HG03571 (cell line): ENCODE measurements around the gene DBI.
"Not testable (repeated sequence)": the region's sequence is repeated elsewhere in the genome, so short reads cannot be mapped to it uniquely, and the experiment has no call there.

ENCODE experiments used
- ATAC-seq: cut with Tn5 transposase; IDR thresholded peaks from one replicate; pipeline ENCODE4 v1.9.1; 2021; ENCODE audit not compliant: unreplicated experiment

The DBI gene

DNA sequence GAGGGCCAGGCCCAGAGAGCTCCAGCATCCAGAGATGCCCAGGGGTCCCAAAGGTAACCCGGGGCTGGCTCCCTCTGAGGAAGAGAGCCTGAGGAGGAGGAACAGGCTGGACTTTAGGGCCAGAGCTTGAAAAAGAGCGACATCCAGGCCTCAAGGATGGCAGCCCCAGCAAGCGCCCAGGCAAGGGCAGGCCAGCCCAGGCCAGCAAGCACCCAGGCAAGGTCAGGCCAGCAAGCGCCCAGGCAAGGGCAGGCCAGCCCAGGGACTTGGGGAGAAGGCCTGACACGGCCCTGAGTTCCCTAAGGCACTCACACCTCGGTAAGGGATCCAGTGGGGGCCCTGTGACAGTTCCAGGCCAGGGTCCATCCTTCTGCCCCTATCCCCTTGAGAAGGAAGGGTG, 30.4 kb downstream of the DBI start:
- no peak for ATAC-seq

DNA sequence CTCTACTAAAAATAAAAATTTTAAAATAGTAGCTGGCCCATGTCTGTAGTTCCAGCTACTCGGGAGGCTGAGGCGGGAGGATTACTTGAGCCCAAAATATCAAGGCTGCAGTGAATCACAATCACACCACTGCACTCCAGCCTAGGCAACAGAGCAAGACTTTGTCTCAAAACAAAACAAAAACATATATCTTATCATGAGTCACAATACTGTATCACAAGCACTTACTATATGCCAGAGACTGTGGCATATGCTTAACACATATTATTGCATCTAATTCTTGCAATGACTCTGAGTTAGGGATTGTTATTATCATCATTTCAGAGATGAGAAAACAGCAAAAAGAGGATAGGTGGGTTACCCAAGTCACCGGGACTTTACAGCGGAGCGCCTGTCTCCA, 35.3 kb downstream of the DBI start:
- ATAC-seq = no peak

DNA sequence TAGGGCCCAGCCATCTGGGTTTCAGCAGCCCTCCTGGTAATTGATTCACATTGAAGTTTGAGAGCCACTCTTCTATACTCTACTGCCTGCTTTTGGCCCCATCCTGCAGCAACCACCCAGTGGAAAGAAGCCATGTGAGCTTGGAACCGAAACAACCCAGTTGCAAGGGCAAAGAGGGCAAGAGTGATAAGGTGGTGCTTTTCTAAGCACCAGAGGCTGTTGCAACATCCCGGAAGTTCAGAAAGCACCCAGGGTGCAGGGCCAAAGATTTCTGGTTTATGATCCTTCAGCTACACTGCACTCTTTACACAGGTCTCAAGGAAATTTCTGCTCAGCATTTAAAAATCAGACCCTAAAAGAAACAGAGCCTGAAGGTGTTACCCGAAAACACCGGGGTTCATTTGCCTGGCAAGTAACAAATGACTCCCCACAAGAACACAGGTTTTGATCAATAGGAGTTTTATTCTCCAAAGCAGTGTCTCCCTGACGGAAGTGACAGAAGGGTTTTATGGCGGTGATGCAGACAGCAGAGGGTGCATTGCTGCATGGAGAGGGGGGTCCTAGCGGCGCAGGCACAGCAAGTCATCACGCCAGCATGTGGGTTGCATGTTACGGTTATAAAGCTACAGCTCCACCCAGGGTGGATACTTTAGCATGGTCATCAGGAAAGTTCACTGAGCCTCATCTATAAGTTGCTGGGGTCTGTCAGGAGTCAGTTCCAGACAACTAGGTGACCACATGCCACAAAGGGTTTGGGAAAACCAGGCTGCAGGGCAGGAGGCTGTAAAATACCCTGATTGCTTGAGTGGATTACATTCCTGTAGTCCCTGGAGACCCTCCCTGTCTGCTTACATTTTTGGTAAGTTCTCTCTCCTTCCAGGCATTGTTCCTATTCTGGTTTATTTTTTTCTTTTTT, 36.1 kb downstream of the DBI start:
- no peak for ATAC-seq

DNA sequence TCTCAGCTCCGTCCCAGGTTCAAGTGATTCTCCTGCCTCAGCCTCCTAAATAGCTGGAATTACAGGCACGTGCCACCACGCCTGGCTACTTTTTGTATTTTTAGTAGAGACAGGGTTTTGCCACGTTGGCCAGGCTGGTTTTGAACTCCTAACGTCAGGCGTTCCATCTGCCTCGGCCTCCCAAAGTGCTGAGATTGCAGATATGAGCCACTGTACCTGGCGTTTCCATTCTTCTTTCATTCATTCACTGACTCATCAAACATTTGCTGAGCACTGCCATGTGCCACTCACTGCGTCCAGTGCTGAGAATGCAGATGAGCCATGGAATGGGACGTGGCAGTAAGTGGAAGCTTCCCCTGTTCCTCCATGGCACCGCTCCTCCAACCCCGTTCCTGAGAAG, 36.8 kb downstream of the DBI start:
- not testable (repeated sequence) for ATAC-seq

DNA sequence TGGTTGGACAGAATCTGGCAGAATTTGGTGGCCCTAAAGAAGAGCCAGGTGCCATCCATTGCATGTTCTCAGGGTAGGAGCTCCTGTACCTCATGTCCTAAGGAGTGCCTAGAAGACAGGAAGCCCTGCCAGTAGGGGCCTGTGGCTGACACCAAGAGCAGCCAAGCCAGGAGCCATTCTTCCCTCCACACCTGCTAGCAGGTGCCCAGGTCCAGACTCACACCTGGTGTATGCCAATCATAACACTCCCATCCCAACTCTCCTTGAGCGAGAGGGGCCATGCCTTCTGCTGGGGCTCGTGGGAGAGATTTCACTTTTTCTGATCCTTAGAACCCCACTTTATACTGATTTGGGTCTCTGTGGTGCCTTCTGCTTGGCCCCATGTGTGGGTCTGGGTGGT, 38.4 kb downstream of the DBI start:
- ATAC-seq = no peak

DNA sequence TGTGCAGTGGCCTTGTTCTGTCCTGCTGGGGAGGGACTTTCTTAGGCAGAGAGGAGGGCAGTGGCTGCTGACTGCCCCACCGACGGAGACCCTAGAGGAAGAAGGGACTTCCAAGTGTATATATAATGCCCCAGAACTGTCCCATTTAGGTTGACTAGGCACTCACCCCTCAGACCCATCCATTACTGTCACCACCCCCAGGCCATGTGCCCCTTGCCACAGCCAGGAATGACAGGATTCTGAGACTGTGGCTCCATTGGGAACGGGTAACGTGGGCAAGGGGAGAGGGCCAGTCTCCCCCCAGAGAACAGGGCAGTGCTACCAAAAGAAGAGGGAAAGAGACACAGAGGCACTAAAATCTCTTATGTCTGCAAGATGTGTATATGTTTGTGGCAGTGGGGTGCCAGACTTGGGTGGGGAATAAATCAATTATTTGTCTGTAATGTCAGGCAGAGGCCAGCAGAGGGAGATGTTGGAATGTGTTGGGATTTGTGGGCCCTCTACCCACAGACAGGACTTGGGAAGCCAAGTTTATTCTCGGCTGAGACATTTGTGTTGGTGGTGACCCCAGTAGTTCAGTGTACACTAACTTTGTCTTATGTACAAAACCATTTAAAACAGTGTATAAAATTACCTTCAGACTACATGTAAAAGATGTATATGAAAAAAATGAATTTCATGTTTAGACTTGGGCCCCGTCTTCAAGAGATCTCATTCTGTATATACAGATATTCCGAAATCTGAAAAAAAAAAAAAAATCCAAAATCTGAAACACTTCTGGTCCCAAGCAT, 40.8 kb downstream of the DBI start:
- ATAC-seq = no peak

DNA sequence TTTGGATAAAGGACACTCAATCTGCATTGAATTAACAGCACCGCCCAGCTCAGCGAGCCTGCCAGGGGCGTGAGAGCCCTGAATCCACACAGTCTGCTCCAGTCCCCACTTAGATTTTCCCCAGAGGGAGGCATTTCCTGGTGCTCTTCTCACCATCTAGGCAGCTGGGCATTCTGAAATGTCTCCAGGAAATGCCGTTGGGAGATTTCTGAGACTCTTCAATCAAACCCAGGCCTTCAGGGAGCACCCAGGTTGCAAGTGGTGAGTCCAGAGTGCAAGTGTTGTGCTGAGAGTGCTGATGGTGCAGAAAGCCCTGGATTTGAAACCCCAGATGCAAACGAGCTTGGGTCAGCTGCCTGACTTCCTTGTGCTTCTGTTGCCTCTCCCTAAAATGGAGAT, 41.4 kb downstream of the DBI start:
- no peak for ATAC-seq

DNA sequence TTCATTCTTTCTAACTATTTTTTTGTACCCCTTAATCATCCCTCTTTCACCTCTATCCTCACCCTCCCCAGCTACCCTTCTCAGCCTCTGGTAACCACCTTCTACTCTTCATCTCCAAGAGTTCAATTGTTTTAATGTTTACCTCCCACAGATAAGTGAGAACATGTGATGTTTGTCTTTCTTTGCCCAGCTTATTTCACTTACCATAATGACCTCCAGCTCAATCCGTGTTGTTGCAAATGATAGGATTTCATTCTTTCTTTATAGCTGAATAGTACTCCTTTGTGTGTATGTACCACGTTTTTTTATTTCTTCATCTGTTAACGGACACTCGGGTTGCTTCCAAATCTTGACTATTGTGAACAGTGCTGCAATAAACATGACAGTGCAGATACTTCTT, 42.7 kb downstream of the DBI start:
- no peak for ATAC-seq

DNA sequence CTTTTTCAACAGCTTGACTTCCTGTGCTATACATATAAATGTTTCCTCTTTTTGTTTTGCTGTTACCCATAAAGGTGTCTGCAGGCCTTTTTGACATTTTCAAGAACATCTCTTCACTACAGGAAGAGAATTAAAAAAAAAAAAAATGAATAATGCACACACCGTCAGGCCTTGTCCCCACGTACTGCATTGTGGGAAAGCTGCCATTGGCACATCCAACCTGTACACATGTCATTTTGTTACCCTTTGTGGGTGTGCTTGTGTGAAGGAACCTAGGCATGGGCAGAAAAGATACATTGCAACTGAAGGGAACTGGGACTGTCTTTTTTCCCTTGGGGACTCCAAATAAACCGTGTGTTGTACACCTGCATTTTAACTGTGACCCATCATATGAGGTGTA, 48.1 kb downstream of the DBI start:
- no peak for ATAC-seq

DNA sequence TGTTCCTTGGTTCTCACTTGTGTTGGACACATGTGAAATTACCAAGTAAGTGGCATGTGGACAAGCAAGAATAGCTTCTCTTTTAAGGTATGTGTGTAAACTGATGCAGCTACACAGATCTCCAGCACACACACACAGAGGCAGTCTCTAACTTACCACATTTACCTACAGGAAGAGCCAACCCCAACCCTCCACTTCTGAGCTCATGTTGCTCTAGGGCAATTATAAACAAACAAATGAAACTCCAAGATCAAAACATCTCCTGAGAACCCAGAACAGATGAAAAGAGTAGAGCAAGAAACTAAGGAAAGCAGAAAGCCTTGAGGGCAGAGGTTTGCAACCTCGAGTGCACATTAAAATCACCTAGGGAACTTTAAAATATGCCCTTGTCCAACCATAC, 48.9 kb downstream of the DBI start:
- no peak for ATAC-seq

DNA sequence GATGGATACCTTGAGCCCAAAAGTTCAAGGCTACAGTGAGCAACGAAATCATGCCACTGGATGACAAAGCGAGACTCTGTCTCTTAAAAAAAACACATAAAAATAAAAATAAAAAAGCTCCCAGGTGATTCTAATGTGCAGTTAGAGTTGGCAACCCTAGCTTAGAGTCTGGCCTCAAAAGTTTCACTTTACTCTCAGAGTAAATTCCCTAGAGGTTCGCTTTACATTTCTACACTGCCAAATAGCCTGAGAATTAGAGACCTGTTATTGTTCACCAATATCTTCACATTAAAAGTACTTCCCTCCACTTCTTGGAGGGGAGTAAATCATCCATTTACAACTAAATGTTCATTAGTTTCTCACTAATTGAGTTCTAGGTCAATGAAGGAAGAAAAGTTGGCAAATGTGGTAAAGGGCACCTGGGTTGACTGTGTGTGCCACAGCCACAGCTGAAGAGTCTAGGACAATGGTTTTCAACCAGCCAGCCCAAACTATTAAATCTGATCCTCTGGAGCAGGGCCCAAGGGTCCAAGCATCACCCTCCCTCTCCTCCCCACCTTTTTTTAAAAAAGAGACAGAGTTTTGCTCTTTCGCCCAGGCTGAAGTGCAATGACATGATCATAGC, 49.6 kb downstream of the DBI start:
- ATAC-seq = no peak

DNA sequence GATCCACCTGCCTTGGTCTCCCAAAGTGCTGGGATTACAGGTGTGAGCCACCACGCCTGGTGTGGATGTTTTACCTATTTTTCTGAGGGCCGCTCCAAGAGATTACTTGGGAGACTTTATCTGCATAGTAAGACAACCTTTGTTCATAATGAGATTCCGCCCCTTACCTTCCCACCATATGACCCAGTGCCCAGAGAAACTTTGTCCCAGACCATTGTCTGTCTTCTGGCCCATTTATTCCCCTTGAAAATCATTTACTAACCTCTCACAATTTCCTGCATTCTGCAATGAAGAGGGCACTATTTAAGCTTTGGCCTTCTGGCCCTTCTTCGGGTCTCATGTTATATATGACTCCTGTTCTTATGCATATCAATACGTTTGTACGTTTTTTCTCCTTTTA, 51.1 kb downstream of the DBI start:
- no peak for ATAC-seq

DNA sequence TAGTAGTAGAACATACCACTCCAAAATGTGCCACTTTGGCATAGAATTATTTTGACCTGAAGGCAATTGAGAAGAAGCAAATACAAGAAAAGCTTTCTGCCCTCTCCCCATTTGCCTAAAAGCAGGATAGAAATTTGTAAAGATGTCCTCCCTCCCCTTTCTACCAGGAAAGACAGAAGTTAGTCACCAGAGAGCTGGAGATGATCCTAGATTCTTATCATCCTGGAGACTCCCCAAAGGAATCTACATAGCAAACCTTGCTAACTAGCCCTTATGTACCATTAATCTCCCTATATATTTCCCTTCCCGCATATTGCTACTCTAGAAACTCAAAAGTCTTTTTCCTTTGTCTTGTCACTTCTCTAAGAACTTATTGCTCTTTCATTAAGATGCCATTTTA, 52.3 kb downstream of the DBI start:
- ATAC-seq = no peak

DNA sequence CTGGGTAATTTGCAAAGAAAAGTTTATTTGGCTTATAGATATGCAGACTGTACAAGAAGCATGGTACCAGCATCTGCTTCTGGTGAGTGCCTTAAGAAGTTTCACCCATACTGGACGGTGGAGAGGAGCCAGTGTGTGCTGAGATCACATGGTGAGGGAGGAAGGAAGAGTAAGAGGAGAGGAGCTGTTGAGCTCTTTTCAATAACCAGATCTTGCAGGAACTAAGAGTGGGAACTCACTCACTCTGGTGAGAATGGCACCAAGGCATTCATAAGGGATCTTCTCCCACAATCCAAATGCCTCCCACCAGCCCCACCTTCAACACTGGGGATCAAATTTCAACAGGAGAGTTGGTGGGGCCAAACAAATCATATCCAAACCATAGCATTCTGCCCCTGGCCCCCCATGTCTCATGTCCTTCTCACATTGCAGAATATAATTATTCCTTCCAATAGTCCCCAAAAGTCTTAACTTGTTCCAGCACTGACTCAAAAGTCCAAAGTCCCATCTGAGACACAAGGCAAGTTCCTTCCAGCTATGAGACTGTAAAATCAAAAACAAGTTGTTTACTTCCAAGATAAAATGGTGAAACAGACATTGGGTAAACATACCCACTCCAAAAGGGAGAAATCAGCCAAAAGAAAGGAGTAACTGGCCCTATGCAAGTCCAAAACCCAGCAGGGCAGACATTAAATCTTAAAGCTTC, 53.2 kb downstream of the DBI start:
- ATAC-seq = no peak

DNA sequence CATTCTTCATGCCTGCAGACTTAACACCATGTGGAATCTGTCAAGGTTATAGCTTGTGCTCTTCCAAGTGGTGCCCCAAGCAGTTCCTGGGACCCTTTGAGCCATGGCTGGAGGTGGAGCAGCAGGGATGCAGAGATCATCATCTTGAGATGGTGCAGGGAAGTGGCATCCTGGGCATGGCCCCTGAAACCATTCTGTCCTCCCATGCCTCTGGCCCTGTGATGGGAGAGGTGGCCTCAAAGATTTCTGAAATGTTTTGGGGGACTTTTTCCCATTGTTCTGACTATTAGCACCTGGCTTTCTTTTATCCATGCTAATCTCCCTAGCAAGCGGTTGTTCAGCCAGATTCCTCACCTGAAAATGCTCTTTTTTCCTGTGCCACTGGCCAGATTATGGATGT, 54.5 kb downstream of the DBI start:
- no peak for ATAC-seq

DNA sequence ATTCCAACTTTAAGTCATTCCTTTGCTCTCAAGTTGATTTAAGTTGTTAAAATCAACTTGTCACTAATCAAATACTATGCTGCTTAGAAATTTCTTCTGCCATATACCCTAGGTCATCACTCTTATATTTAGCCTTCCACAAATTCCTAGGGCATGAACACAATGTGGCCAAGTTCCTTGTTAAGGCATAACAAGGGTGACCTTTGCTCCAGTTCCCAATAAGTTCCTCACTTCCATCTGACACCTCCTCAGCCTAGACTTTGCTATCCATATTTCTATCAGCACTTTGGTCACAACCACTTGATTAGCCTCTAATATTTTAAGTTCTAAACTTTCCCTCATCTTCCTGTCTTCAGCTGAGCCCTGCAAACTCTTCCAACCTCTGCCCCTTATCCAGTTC, 55.0 kb downstream of the DBI start:
- ATAC-seq = no peak
